GM19463 (cell line): ENCODE data around the gene SLAMF1.
"Not testable (repeated sequence)": the region's sequence is repeated elsewhere in the genome, so short reads cannot be mapped to it uniquely, and the experiment has no call there.

Source experiments
- ATAC-seq: cut with Tn5 transposase; IDR thresholded peaks from one replicate; pipeline ENCODE4 v1.9.1; 2021; ENCODE audit warnings: mild to moderate bottlenecking, moderate library complexity; ENCODE audit not compliant: unreplicated experiment

Gene SLAMF1

DNA sequence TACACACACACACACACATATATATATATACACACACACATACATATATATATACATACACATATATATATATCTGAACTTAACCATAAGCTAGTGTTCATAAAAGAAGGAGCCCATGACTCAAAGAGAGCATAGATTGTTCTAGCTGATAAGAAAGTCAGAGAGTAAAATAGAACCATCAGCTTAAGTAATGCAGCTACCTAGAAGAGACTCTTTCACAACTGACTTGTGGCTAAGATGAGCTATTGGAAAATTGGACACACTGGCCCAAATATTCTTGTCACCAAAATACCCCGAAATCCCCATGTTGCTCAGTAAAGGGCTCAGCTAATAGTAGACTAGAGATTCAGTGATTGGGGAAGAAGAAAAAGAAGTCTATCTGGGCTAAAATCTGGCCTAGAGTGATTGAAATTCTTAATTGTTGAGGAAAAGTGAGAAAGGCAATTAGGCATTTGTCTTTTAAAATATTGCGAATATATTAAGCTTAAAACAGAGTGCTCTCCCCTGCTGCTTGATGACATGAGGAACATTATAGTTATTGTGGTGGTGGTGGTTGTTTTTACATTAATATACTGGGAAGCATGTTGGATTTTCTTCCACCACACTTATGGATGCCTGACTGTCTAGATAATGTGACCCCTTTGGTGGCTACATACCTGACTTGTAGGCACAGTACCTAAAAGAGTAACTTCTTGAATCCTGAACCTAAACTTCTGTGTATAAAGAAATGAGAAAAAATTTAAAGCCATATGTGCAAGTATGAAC is 6.3 kb downstream of the SLAMF1 start:
- no peak for ATAC-seq

DNA sequence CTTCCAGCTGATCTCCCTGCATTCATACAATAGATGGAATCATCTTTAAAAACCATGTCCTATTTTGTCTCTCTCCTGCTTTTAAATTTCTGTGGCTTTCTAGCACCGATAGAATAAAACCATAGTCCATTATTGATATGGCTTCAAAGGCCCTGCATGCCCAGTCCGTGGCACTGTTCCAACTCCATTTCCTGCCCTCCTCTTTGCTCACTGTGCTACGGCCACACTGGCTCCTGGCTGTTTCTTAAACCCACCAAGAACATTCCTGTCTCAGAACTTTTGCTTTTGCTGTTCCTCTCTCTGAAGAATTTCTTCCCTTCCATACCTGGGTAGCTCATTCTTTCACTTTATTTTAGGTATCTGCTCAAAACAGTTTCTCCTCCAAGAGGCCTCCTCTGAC is 7.2 kb downstream of the SLAMF1 start:
- no peak for ATAC-seq

DNA sequence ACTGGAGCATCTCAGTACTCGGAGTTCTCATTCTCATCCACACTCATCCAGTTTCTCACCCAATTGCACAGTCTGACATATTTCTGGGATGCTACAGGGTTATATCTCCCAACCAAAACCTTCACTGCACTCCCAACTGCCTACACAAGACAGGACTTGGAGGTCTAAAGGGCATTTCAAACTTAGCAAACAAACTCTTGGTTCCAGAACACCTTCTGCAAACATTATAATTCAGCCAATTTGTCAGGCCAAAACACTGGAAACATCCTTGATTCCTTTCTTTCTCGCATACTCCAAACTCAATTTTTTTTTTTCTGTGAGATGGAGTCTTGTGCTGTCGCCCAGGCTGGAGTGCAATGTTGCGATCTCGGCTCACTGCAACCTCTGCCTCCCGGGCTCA is 7.9 kb downstream of the SLAMF1 start:
- no peak for ATAC-seq

DNA sequence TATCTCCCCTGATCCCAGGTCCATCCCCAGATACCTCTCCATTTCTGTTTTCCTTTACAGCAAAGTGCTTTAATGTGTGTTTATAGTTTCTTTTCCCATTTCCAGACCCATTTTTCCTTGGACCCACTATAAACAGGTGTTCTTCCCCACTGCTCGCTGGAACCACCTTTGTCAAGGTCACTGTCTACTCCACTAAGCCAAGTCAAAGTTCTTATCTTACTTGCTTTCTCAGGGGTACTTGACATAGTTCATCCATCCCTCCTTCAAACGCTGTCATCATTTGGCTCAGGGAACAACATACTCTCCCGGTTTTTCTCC is 8.3 kb downstream of the SLAMF1 start:
- ATAC-seq = no peak

DNA sequence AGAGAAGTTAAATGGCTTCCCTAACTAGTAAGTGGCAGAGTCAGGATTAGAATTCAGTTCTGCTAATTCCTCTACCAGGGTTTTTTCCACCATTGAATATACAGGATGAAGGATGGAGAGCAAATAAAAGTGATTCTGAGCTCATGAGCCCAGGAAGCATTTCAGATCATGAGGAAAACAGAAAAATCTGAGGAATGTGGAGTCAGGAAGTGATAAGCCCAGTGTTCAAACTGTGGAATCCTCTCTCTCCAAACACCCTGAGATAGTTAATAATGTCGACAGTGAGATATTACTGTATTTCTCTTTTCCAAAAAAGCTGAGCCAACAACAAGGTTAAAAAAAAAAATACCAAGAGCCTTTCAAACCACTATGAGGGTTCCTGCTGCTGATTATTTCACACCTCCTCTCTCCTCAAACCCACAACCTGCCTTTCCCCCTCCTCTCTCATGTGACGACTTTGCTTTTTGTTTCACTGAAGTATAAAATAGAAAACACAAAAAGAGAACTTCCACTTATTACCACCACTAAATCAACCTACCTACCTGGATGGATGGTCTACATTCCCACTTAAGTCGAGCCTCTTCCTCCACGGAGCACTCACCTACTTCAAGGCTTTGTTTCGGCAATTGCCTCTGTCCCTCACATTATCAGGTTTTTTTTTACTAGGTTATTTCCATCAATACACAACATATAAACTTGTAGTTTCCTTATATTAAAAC is 8.9 kb downstream of the SLAMF1 start:
- no peak for ATAC-seq

DNA sequence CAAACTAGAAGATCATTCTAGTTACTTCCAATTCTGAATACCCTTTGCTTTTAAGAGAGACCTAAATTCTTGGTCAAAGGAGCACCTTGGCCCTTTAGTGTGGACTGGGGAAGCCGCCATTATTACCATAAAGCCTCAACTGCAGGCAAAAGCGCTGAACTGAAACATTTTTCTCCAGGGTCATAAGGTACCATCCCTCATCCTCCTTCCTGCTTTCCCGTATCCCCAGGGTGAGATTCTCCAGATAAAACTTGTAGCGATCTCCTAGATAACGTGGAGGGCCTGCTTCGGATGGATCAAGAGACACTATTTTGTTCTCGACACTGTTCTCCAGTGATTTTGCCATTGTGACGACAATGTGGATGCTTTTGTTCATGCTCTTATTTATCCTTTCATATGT is 9.8 kb downstream of the SLAMF1 start:
- ATAC-seq = no peak

DNA sequence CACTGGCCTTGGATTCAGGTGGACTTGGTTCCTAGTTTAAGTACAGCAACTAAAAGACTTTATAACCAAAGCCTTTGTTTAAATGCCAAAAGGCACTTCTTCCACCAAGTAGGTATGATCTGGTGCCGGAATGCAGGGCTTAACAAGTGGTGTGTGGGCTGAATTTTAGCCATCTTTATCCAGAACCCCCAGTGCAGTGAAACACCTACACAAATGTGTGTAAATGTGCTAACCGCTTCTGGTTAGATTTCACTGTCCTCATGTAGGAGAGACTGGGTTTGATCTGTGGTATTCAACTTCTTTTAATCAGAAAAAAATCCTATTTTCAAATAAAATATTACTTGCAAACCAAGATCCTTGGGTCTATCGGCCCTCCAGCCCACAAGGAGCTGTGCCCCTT is 10.3 kb downstream of the SLAMF1 start:
- no peak for ATAC-seq

DNA sequence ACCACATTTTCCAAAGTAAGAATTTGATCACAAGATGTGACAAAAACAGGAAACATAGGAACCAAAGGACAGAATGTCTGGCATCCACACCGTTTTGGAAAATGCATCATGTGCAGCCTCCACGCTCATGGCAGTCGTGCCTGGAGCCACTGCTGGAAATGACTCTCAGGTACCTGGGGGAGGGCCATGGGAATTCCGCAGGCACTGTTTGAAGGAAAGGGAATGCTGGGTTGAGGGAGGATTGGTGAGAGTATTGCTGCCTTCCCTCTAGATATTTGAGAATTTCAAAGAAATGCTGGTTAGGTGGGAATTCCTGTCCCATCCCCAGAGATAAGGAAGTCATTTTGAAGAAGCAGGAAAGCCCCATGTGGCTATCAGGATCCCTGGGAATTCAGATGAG is 10.8 kb downstream of the SLAMF1 start:
- no peak for ATAC-seq

DNA sequence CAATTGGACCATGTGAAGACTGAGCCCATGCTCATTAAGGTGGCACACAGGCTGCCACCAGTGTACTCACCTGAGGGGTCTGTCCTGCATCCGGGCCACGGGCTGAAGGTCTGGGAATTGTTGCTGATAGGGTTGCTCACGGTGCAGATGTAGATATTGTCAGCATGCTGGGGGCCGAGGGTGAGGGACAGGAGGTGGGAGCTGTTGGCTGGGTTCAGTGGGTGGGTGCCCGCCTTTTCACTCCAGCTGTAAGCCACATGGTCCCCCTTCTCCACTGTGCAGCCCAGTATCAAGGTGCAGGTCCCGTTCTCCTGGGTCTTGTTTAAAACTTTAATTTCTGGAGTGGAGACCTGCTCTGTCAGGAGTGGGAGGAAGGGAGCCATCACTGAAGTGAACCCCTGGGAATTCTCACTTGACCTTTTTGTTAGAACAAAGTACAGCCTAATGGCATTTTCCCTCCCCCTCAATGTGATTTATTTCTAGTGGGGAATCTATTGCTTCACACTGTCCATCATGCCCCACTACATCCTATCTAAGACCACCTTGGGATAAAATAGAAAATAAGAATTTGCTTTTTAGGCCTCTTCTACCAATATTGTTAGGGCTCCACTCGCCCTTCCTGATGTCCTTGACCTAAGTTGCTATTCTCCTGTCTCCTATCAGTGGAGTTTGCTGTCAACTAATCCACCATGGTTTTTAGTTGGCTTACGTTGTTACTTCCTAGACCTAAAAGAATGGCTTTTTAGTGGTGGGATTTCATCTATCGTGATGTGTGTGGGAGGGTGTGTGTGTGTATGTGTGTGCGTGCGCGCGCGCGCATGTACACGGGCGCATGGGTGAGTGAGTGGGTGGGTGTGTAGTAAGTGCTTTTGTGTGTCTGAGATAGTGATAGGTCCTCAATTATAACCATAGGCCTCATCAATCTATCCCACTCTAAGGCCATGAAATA is 12.0 kb downstream of the SLAMF1 start:
- no peak for ATAC-seq

DNA sequence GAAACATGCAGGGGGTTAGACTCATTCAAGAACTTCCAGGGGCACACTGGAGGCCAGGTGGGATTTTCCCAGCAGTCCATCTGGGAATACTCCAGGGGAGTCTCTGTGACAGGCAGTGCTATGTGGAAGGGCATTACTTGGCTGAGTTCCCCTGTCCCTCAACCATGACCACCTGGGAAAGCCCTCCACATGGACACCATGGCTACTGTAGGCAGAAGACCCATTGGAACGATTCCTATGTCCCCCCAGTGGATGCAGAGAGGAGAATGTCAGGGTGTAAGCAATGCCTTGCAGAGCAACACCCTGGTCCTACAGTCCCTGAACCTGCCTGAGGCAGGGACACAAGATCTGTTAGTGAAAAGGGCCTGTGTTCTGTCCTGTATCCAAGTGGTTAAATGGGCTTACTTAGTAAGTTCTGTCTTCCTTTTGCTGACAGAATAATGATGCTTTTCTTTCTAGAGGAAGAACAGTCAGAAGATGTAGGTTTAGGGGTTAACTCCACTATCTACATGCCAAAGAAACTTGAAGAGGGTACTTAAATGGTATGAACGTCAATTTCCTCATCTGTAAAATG is 13.4 kb downstream of the SLAMF1 start:
- no peak for ATAC-seq

DNA sequence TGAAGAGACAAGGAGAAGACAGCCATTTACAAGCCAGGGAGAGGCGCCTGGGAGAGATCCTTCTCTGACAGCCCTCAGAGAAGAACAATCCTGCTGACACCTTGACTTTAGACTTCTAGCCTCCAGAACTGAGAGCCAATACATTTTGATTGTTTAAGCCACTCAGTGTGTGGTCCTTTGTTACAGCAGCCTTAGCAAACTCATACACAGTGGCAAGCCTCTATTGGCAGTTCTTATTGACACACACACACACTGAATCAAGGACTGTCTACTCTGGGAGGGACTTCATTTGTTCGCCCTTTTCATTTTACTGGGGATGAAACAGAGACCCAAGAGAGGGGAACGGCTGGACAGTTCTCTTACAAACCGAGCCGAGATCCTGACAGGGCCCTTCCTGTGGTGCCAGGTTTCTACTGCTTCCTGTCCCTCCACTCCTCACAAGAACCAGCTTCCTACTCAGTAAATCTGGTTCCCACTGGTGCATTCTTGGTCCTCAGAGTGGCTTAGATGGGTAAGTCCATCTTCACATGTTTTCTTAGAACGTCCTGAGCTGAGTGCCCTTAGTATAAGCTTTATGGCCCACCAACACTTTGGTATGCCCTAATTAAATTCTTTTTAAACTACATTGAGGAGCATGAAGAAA is 14.7 kb downstream of the SLAMF1 start:
- ATAC-seq = no peak

DNA sequence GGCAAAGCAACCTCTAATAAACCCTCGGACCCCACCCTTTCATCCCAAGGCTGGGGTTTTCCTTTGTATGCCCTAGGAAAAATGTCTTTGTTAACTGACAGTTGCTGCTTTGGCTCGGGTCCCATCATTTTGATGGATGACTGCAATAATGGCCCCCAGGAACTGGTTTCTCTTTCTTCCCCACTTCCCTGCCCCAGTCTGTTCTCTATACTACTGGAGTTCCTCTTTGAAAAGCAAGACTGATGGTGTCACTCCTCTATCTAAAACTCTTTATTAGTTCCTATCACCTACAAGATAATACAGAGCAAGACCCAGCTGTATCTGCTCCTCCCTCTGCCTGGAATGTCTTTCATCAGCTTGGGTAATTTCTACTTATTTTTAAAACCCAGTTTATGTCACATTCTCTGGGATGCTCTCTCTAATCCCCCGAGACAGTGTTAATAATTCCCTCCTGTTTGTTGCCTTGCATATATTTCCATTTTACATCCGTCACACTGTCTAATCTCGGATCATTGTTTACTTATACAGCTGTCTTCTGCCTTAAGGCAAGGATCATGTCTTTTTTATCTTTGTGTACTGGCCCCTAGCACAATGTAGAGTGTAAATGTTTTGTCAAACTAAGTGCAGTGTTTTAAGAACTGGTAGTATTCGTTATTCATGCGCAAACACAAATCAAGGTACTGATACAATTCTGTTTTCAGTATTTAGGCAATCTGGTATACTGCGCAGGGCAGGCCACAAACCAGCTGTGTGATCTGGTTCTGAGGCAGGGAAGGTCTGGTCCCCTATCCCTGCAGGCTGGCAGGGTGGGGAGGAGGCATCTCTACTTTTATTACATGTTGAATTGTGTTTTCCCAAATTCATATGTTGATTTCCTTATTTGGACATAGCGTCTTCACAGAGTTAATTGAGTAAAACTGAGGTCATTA is 16.1 kb downstream of the SLAMF1 start:
- no peak for ATAC-seq

DNA sequence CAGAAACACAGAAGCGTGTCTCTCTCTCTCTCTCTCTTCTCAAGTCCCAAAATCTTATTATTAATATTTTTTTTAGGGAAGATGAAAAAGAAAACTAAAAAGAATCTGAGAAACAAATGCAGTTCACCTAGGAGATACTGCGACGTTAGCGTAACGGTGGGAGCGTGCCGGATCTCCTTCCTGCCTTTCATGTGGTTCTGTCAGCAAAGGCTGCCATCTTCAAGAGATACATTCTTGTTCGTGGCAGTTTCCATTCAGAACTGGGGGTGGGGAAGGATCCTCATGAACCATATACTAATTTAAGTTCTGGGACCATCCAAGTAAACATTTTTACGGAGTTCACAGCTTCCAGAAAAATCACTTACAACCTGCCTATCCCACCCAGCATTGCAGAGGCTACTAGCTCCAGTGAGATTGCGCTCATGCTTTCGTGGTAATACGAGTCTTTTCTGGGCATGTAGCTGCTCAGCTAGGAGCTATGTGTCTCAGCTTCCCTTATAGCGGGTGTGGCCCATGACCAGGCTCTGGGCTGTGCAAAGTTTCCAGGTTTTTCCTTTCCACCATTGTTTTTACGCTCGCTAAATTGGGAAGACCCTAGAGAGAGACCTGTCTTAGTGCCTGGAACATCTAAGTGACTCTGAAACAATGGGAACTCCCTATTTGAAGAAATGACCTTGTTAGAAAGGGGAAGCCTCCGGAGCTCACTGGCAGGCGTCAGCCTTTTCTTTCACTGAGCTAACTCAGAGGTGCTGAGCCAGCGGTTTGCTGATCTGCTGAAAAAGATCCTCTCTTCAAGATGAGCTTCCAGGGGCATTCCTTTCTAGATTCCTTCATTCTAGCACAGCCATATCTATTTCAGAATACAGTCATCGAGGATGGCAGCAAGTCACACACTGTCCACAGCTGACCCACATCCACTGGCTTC is 17.3 kb downstream of the SLAMF1 start:
- ATAC-seq = no peak

DNA sequence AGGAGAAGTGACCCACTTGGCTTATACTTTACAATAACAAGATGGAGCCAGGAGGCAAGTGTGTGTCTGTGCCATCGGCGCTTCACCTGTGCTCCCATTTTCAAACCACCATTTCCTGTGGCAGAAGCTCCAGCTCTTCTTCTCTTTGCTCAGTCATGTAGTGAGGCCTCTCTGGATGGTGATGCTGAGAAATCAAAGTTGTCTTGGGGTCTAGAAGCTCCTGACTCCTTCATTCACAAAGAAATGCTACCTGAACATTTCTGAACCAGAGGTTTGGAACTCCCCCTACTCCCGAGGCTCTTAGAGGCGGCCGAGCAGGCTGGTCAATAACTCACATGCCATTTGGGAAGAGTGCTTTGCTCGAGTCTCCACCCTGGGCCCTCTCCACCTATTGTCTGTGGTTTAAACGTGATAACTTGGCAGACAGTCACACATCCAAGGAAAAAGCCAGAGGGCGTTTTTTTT is 18.0 kb downstream of the SLAMF1 start:
- no peak for ATAC-seq

DNA sequence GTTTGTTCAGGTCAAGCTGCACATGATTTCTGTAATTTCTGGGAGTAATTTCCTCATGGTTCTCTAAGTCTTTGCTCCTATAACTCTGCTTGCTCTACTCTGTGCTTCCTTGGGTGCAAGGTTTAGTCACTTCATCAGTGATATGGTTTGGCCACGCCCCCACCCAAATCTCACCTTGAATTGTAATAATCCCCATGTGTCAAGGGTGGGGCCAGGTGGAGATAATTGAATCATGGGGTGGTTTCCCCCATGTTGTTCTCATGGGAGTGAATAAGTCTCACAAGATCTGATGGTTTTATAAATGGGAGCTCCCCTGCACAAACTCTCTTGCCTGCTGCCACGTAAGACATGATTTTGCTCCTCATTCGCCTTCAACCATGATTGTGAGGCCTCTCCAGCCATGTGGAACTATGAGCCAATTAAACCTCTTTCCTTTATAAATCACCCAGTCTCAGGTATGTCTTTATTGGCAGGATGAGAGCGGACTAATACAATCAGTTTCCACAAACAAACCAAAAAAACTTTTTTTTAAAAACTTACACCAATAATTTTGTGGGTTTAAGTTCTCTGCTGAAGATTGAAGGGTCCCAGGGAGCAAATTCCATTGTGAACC is 19.1 kb downstream of the SLAMF1 start:
- not testable (repeated sequence) for ATAC-seq

DNA sequence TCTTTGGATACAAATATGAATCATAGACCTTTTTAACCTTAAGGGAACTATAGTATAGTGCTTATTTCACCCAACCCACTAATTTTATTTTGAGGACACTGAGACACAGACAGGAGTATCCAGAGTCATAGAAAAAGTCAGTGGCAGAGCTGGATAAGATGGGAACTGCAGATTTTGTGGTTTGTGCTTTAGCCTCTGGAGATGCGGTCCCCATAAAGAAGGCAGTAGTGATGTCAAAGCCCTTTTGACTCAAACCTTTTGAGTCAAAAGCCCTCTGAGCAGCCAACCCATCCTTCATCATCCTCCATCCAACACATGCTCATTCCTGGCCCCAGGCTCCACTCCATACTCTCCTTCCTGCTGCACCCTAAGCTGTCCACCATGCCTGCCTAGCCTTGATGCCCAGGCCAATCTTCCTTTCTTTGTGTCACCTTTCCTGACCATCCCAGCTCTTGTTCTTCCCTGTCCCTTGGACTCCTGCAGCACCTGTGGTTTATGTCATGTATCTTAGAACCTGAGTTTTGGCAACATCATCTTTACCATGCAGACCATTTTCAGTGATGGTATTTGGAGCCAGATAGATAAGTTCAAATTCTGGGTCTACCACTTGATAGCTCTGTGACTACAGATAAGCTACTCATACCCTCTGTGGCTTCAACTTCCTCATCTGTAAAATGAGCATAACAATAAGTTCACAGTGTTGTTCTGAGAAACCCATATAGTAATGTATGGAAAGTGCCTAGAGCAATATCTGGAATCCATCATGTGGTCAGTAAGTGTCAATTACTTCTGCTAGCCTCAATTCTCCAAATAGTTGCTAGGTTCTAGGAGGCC is 20.1 kb downstream of the SLAMF1 start:
- ATAC-seq = no peak
